Keratinocyte (primary cell): ENCODE measurements around the gene GPR158. TPM values are rescaled to one million over a fixed set of nuclear protein-coding genes. Genes with fewer than 3 reads are reported as not detected.

Source experiments
- DNase-seq: peaks from one replicate; pipeline ENCODE4 v3.0.0-alpha.2; 2011; ENCODE audit warnings: low read depth, missing footprints, low spot score
- FAIRE-seq: peaks from 2 replicates; lab custom pipeline; 2011; peaks lifted over from hg19 to GRCh38; lab: Jason Lieb, UNC
- H2AFZ ChIP-seq: 2 replicates; pipeline ENCODE4 v1.6.0; 2012; ENCODE audit warnings: low read length, control low read depth, inconsistent platforms; ENCODE audit not compliant: control insufficient read depth
- H3K27ac ChIP-seq: 2 replicates; pipeline ENCODE4 v1.5.1; 2011; ENCODE audit warnings: low read length; ENCODE audit not compliant: control insufficient read depth, insufficient read depth
- H3K27me3 ChIP-seq: 3 replicates; pipeline ENCODE4 v1.6.0; 2011; ENCODE audit warnings: low read length; ENCODE audit not compliant: control insufficient read depth, insufficient read depth; ENCODE audit errors: extremely low read depth
- H3K36me3 ChIP-seq, 2 experiments: 2 replicates in 1 of 2; 3 replicates in 1 of 2; pipeline ENCODE4 v1.5.1; 2011; ENCODE audit warnings: low read length in 2 of 2, mild to moderate bottlenecking in 1 of 2; ENCODE audit not compliant: control insufficient read depth in 2 of 2, insufficient read depth in 2 of 2; ENCODE audit errors: extremely low read depth in 1 of 2
- H3K4me1 ChIP-seq: 3 replicates; pipeline ENCODE4 v1.5.1; 2011; ENCODE audit warnings: low read length; ENCODE audit not compliant: control insufficient read depth, insufficient read depth; ENCODE audit errors: extremely low read depth
- H3K4me2 ChIP-seq: 3 replicates; pipeline ENCODE4 v1.6.0; 2011; ENCODE audit warnings: low read depth, low read length; ENCODE audit not compliant: control insufficient read depth, insufficient read depth; ENCODE audit errors: extremely low read depth
- H3K4me3 ChIP-seq, 3 experiments: fragments of 200-600 bp in 1 of 3; sonication (generic) in 1 of 3; 2 replicates in 2 of 3; 3 replicates in 1 of 3; pipeline ENCODE4 v1.5.1; 2011 to 2016; ENCODE audit warnings: low read length in 3 of 3, mild to moderate bottlenecking in 3 of 3, control low read depth in 2 of 3, inconsistent platforms in 1 of 3, low read depth in 1 of 3, mixed read lengths in 1 of 3, mixed run types in 1 of 3, moderate library complexity in 1 of 3; ENCODE audit not compliant: control insufficient read depth in 2 of 3, insufficient read depth in 2 of 3; ENCODE audit errors: extremely low read depth in 1 of 3
- H3K79me2 ChIP-seq: 2 replicates; pipeline ENCODE4 v1.6.0; 2012; ENCODE audit warnings: low read length; ENCODE audit not compliant: control insufficient read depth, insufficient read depth
- H3K9ac ChIP-seq: 3 replicates; pipeline ENCODE4 v1.6.0; 2011; ENCODE audit warnings: low read length; ENCODE audit not compliant: control insufficient read depth, insufficient read depth; ENCODE audit errors: extremely low read depth
- H3K9me1 ChIP-seq: 3 replicates; pipeline ENCODE4 v1.6.0; 2011; ENCODE audit warnings: low read length; ENCODE audit not compliant: control insufficient read depth, insufficient read depth; ENCODE audit errors: extremely low read depth
- H3K9me3 ChIP-seq: 2 replicates; pipeline ENCODE4 v1.5.1; 2012; ENCODE audit warnings: low read depth, low read length; ENCODE audit not compliant: control insufficient read depth
- H4K20me1 ChIP-seq: 3 replicates; pipeline ENCODE4 v1.6.0; 2011; ENCODE audit warnings: low read length; ENCODE audit not compliant: control insufficient read depth, insufficient read depth; ENCODE audit errors: extremely low read depth
- CTCF ChIP-seq, 3 experiments: IDR thresholded peaks in 1 of 3; conservative IDR thresholded peaks in 1 of 3; optimal IDR thresholded peaks in 1 of 3; 2 replicates in 2 of 3; 3 replicates in 1 of 3; pipeline versions ENCODE3 to v1.5.1; 2011; ENCODE audit warnings: low read length in 3 of 3, mild to moderate bottlenecking in 3 of 3, moderate library complexity in 2 of 3, control low read depth in 1 of 3, inconsistent platforms in 1 of 3; ENCODE audit not compliant: insufficient read depth in 2 of 3; ENCODE audit errors: extremely low read depth in 1 of 3
- EZH2 ChIP-seq: IDR thresholded peaks from one replicate; pipeline ENCODE4 v1.6.1; 2012; ENCODE audit warnings: inconsistent platforms, mild to moderate bottlenecking, low read length, moderate library complexity
- dilution Hi-C: fragments of 300-500 bp; cut with MboI; formaldehyde crosslinking; loops from one replicate; pipeline ENCODE4 v1.7.0; 2020; ENCODE audit warnings: low sequenced_read_pairs; ENCODE audit not compliant: extremely low pct_ligation_motif_present
- polyA plus RNA-seq, 5 experiments: library from polyadenylated mRNA; depleted of rRNA in 3 of 5; stranded (reverse) in 3 of 5; stranded (forward) in 1 of 5; unstranded in 1 of 5; fragments of >200 nt; gene quantifications; 1 replicate in 1 of 5; 2 replicates in 3 of 5; 3 replicates in 1 of 5; pipeline versions ENCODE4 v1.2.1 to v1.2.3, GENCODE V29; 2011 to 2012; ENCODE audit warnings: missing spikeins in 2 of 5, low read depth in 1 of 5, low replicate concordance in 1 of 5

GPR158 gene
- polyA plus RNA-seq, 1 donor (not counting 4 experiments of a cell fraction or from before 2014, with no cell fraction given) = not detected

DNA sequence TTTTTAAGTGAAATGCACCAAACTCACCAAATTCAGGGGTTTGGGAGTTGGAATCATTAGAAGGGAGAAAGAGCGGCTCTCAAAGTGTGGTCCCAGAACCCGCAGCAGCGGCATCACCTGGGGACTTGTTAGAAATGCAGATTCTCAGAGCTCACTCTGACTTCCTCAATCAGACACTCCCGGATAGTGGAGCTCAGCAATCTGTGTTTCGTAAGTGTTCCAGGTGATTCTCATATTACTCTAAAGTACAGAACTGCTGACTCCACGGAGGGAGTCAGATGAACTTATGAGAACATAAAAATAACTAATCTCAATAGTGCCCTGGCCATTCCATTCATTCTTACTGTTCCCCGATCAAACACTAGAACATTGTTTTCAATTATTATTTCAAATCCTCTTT, 400.5 kb downstream of the GPR158 start:
- no peak overlapping the region for H3K4me3 ChIP-seq
- no peak overlapping the region for H3K27ac ChIP-seq
- no peak overlapping the region for H3K9ac ChIP-seq
- dilution Hi-C loops = no loop called here
- DNase-seq = no peak
- no peak for FAIRE-seq
- no peaks in the 10 kb centered on the region for H3K27me3 ChIP-seq
- H3K4me1 ChIP-seq = no peaks in the 10 kb centered on the region
- H3K79me2 ChIP-seq = no peaks in the 10 kb centered on the region
- no peaks in the 10 kb centered on the region for H3K9me3 ChIP-seq
- H3K9me1 ChIP-seq = no peaks in the 10 kb centered on the region
- H3K4me2 ChIP-seq = no peak overlapping the region
- no peaks in the 10 kb centered on the region for H3K36me3 ChIP-seq
- H2AFZ ChIP-seq = no peak overlapping the region
- TF ChIP-seq EZH2 (no peak), CTCF (optimal IDR thresholded peaks at IDR 0.05 in 1 of 3, IDR thresholded peaks at IDR 0.05 in 1 of 3, conservative IDR thresholded peaks at IDR 0.05 in 1 of 3; ENCODE audit: extremely low read depth in 1 of 3, insufficient read depth in 2 of 3, low read length in 3 of 3) (no peak)
- H4K20me1 ChIP-seq = no peaks in the 10 kb centered on the region

DNA sequence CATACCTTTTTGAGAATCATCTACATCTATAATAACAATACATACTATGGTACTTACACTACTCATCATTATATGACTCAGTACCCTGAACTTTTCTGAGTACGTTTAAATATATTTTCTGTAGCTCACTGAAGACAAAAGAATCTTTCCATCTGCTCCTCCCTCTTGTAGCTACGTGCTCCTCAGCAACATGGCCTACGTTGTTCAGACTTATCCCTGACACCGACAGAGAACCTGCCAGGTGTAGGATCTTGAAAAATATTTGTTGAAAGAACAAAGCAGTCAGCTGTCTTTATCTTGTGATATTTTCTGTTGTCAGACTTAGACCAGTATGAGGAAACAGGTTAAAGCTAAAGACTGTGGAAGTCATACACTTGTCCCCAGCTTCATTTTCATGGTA, 403.3 kb downstream of the GPR158 start:
- H3K36me3 ChIP-seq = no peaks in the 10 kb centered on the region
- H3K9me1 ChIP-seq = no peaks in the 10 kb centered on the region
- TF ChIP-seq EZH2 (no peak), CTCF (optimal IDR thresholded peaks at IDR 0.05 in 1 of 3, IDR thresholded peaks at IDR 0.05 in 1 of 3, conservative IDR thresholded peaks at IDR 0.05 in 1 of 3; ENCODE audit: extremely low read depth in 1 of 3, insufficient read depth in 2 of 3, low read length in 3 of 3) (no peak)
- no peaks in the 10 kb centered on the region for H3K27me3 ChIP-seq
- no peaks in the 10 kb centered on the region for H4K20me1 ChIP-seq
- H3K79me2 ChIP-seq = no peaks in the 10 kb centered on the region
- no peak overlapping the region for H3K4me2 ChIP-seq
- H3K9me3 ChIP-seq = no peaks in the 10 kb centered on the region
- H3K27ac ChIP-seq = no peak overlapping the region
- no peak for FAIRE-seq
- no peak for DNase-seq
- no peaks in the 10 kb centered on the region for H3K4me1 ChIP-seq
- dilution Hi-C loops = no loop called here
- H3K9ac ChIP-seq = no peak overlapping the region
- no peak overlapping the region for H3K4me3 ChIP-seq
- no peak overlapping the region for H2AFZ ChIP-seq
